ENCODE results near the gene GNG14. TPM values are rescaled to one million over a fixed set of nuclear protein-coding genes. Genes with fewer than 3 reads are reported as not detected.
A peak's percentile ranks its signal among the peaks of the same experiment; 100 is the strongest.
"Not testable (repeated sequence)": the region's sequence is repeated elsewhere in the genome, so short reads cannot be mapped to it uniquely, and the experiment has no call there.

Gene GNG14
- total and polyA plus RNA-seq, 2 experiments from 2014 or later, result not detected

DNA sequence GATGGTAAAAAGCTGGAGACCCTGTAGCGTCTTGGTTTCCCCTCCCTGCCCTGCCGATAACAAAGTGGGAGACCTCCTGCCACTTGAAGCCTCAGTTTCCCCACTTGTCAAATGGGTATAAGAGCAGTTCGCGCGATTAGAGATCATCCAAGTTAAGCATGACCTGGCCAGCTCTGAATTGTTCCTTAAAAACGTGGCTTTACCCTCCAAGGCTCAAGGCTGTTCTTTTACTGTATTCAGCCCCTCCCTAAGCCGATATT lies 35.5 kb downstream of the GNG14 start:
- 3% methylated on average over 7 of the region's 7 CpGs for WGBS (ENCODE audit: low lambda C conversion rate, missing lambda C conversion rate)
- H4K20me1 ChIP-seq (ENCODE audit: insufficient read depth, poor library complexity, severe bottlenecking), result peaks cover 7% of the 10 kb centered on the region
- peaks cover 47% of the 10 kb centered on the region for H3K79me2 ChIP-seq
- H3K36me3 ChIP-seq (replicated peaks; ENCODE audit: insufficient read depth, low read depth), result no peaks in the 10 kb centered on the region
- TF ChIP-seq EZH2 (IDR thresholded peaks at IDR 0.05; ENCODE audit: borderline replicate concordance), result no peak
- TF ChIP-seq, protein P1, sequence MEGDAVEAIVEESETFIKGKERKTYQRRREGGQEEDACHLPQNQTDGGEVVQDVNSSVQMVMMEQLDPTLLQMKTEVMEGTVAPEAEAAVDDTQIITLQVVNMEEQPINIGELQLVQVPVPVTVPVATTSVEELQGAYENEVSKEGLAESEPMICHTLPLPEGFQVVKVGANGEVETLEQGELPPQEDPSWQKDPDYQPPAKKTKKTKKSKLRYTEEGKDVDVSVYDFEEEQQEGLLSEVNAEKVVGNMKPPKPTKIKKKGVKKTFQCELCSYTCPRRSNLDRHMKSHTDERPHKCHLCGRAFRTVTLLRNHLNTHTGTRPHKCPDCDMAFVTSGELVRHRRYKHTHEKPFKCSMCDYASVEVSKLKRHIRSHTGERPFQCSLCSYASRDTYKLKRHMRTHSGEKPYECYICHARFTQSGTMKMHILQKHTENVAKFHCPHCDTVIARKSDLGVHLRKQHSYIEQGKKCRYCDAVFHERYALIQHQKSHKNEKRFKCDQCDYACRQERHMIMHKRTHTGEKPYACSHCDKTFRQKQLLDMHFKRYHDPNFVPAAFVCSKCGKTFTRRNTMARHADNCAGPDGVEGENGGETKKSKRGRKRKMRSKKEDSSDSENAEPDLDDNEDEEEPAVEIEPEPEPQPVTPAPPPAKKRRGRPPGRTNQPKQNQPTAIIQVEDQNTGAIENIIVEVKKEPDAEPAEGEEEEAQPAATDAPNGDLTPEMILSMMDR (IDR thresholded peaks at IDR 0.05; ENCODE audit: poor library complexity), result no peak
- no peak for TF ChIP-seq EZH2phosphoT487 (IDR thresholded peaks at IDR 0.05; ENCODE audit: low read depth, severe bottlenecking, unreplicated experiment)
- H3K27ac ChIP-seq, result peak overlapping the region; percentile 66
- H3K4me1 ChIP-seq (ENCODE audit: insufficient read depth), result peaks cover 10% of the 10 kb centered on the region
- no peaks in the 10 kb centered on the region for H3K9me3 ChIP-seq (ENCODE audit: low read depth)
- H2AFZ ChIP-seq, result peak overlapping the region; percentile 53
- H3K9me2 ChIP-seq (replicated peaks; ENCODE audit: insufficient read depth), result no peaks in the 10 kb centered on the region
- peak overlapping the region; percentile 56 for H3K4me3 ChIP-seq
- no peaks in the 10 kb centered on the region for H3K27me3 ChIP-seq
- no peak for DNase-seq (ENCODE audit: low spot score)
- peak overlapping the region; percentile 92 for H3K4me2 ChIP-seq

- H2AFZ ChIP-seq, result peak within 1 kb of the TSS; percentile 53
- 4% methylated on average over 28 of the region's 28 CpGs for WGBS (ENCODE audit: low lambda C conversion rate, missing lambda C conversion rate)
- TF ChIP-seq EZH2 (IDR thresholded peaks at IDR 0.05; ENCODE audit: borderline replicate concordance), result no peak
- TF ChIP-seq EZH2phosphoT487 (IDR thresholded peaks at IDR 0.05; ENCODE audit: low read depth, severe bottlenecking, unreplicated experiment), result no peak
- TF ChIP-seq, protein P1 (IDR thresholded peaks at IDR 0.05; ENCODE audit: poor library complexity), result no peak
- DNase-seq (ENCODE audit: low spot score), result peak; percentile 69
- no peaks in the 10 kb centered on the region for H3K9me2 ChIP-seq (replicated peaks; ENCODE audit: insufficient read depth)
- H3K36me3 ChIP-seq (replicated peaks; ENCODE audit: insufficient read depth, low read depth), result no peaks in the 10 kb centered on the region
- peaks cover 10% of the 10 kb centered on the region for H3K4me1 ChIP-seq (ENCODE audit: insufficient read depth)
- H3K27ac ChIP-seq, result peak within 1 kb of the TSS; percentile 66
- peak within 1 kb of the TSS; percentile 92 for H3K4me2 ChIP-seq
- peaks cover 7% of the 10 kb centered on the region for H4K20me1 ChIP-seq (ENCODE audit: insufficient read depth, poor library complexity, severe bottlenecking)
- no peaks in the 10 kb centered on the region for H3K9me3 ChIP-seq (ENCODE audit: low read depth)
- no peaks in the 10 kb centered on the region for H3K27me3 ChIP-seq
- H3K79me2 ChIP-seq, result peaks cover 42% of the 10 kb centered on the region
- peak within 1 kb of the TSS; percentile 56 for H3K4me3 ChIP-seq
Measured at GRCh38 chr19:12723641-12724426, 36.0 kb downstream of the GNG14 start, which contains the start of gene TNPO2. TNPO2 (minus strand) TSS chr19:12723932; CDS start chr19:12720977, 2,955 bp downstream.

GRCh38 chr19:12725612-12726011 lies 37.8 kb downstream of the GNG14 start:
- peaks cover 31% of the 10 kb centered on the region for H3K79me2 ChIP-seq

GRCh38 chr19:12726988-12727316 lies 39.2 kb downstream of the GNG14 start:
- no peak for TF ChIP-seq EZH2phosphoT487 (IDR thresholded peaks at IDR 0.05; ENCODE audit: low read depth, severe bottlenecking, unreplicated experiment)
- TF ChIP-seq EZH2 (IDR thresholded peaks at IDR 0.05; ENCODE audit: borderline replicate concordance), result no peak
- TF ChIP-seq, protein P1 (IDR thresholded peaks at IDR 0.05; ENCODE audit: poor library complexity), result no peak
- H3K4me1 ChIP-seq (ENCODE audit: insufficient read depth), result no peaks in the 10 kb centered on the region
- no peaks in the 10 kb centered on the region for H3K36me3 ChIP-seq (replicated peaks; ENCODE audit: insufficient read depth, low read depth)

More at GRCh38 chr19:12725612-12726011, 37.8 kb downstream of the GNG14 start:
- not testable (repeated sequence) for H4K20me1 ChIP-seq (ENCODE audit: insufficient read depth, poor library complexity, severe bottlenecking); DNase-seq (ENCODE audit: low spot score); H3K4me3 ChIP-seq; H3K4me2 ChIP-seq; H3K9me2 ChIP-seq (replicated peaks; ENCODE audit: insufficient read depth); H3K27me3 ChIP-seq; H3K27ac ChIP-seq; H2AFZ ChIP-seq; H3K9me3 ChIP-seq (ENCODE audit: low read depth); H3K4me1 ChIP-seq (ENCODE audit: insufficient read depth); H3K36me3 ChIP-seq (replicated peaks; ENCODE audit: insufficient read depth, low read depth)
- 91% methylated on average over 10 of the region's 10 CpGs for WGBS (ENCODE audit: low lambda C conversion rate, missing lambda C conversion rate)

More at GRCh38 chr19:12726988-12727316, 39.2 kb downstream of the GNG14 start:
- Histone ChIP-seq H4K20me1 (ENCODE audit: insufficient read depth, poor library complexity, severe bottlenecking) (peaks cover 16% of the 10 kb centered on the region), H3K4me2 (no peak overlapping the region), H3K27ac (no peak overlapping the region), H3K27me3 (no peaks in the 10 kb centered on the region), H3K4me3 (no peak overlapping the region), H2AFZ (no peak overlapping the region), H3K79me2 (peaks cover 31% of the 10 kb centered on the region), H3K9me2 (replicated peaks; ENCODE audit: insufficient read depth) (no peaks in the 10 kb centered on the region), H3K9me3 (ENCODE audit: low read depth) (no peaks in the 10 kb centered on the region)
- WGBS (ENCODE audit: low lambda C conversion rate, missing lambda C conversion rate), result 96% methylated on average over 2 of the region's 2 CpGs
- DNase-seq (ENCODE audit: low spot score), result no peak

Data from hepatocyte (in vitro differentiated cells).